ENCODE data around the gene SLC9A9.

Gene SLC9A9

DNA sequence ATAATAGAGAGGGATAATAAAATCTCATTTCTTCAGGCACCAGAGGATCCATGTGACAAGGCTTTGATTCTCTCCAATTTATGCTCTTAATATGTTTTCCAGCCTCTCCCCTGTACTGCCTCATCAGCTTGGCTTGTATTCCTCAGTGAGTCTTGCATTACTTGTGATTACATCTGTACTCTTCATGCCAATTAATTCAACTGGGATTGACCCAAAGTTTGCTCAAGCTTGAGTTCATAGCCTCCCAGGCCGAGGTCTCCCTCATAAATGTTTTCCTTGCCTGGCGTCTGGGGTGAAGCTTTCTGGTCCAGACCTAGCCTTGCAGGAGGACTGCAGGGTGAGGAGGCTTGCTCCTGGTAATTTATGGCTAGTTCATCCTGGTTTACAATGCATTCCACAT, 581.8 kb downstream of the SLC9A9 start:
- DNase-seq = no peak

DNA sequence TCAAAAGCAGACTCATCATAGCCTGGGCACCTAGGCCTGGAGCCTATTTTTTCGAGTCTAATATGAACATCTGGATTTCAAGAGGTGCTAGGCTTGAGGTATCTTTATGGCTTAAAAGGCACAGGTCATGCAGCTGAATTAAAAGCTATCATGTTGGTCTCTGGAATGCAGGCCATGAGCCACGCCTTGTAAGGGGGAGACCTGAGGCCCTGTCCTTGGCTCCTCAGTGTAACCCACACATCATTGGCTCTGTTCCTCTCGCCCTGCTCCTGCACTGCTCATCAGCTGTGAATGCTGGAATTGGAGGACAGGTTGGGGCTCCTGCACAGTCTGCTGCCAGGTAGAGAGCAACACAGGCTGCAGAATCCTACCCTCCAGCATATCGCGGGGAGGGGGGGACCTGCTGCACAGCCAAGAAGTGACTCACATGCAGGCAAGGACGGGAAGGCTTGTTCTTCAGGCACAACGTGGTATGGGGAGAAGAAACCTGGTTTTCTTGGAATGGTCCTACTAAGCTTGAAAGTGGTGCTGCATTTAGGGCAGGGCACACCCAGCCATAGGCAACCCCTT, 582.7 kb downstream of the SLC9A9 start:
- no peak for DNase-seq

DNA sequence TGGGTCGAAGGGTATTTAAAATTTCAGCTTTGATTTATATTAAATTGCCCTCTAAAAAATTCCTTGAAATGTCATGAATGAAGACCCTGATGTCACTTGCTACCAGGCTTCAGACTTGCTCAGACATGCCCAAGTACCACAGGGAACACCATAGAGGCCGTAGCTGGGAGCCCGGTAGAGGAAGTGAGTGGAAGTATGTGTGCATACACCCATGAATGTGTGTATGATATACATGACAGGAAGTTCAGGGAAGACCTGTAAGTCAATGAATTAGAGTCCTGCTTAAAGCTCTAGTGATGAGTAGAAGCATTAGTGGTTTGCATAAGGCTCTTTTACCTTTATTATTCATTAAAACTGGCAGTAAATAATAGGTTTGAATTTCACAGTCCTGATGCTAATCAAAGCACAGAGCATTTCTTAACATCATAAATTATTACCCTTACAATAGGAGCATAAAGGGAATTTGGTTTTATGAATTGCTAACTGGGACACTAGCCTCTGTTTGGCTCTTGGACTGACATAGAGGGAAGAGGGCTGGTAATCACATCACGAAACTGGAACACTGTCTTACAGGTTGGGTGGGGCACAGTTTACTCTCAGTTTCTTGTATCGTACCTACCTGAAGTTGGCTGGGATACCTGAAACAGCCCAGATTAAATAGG, 584.3 kb downstream of the SLC9A9 start:
- no peak for DNase-seq

DNA sequence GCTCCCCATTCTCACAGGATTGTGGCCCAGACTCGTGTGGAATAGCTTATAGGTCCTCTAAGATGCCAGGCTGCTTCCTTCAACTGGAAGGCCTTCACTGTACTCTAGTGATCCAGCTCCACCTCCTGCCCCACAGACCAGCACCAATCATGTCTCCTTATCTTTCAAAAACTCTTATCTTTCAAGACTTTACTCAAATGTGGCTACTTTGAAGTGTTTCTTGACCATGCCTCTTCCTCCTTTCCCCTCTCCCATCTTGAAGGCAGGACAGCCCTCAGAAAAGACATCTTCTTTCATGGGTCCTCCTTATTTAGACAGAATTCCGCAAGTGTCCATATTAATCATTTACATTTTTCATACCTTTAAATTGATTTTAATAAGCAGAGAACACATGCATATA, 586.4 kb downstream of the SLC9A9 start:
- no peak for DNase-seq

DNA sequence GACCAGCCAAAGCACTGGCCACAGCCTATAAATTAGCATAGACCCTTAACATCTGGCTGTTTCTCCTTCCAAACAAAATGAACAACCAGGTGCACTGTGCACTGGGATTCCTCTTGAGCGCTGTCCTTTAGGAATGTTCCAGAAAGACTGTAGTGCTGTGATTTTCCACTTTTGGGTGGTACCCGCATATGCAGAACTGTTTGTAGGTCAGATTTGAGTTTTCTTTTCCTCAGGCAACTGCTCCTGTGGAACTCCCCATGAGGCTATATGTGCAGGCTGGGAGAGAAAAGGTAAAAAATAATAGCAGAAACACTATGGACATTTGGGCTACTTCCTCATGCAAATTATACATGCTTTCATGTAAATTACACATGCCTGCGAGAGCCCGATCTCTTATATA, 589.6 kb downstream of the SLC9A9 start:
- no peak for DNase-seq

DNA sequence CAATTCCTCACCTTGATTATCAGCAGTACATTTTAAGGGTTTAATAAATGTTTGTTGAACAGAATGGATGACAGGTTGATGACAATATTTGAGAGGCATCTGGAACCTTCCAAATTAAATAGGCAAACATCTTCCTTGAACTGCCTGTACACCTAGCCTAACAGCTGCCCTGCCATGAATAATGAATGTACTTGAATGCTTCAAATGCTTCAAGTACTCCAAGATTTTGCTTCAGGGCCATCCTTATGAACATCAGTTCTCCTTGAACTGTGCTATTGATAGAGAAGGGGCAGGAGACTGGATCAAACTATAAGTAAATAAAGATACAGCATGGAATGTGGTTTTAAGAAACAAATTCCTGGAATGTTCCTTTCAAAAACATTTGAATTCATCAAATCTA, 591.9 kb downstream of the SLC9A9 start:
- no peak for DNase-seq

DNA sequence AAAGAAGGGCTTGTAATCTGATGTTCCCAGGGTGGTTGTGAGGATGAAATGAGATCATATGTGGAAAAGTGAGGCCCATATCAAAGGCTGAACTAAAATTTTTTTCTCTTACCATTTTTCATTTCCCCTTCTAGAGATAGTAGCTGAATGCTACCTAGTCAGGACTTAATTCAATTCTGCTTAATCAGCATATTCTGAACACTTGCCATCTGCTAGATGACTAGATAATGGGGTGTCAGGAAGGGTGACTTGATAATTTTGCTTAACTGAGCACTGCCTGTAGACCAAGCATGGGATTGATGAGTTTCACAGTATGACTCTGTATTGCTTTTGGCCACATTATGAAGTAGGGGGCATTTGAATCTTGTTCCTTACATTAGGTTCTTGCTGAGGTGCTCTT, 592.5 kb downstream of the SLC9A9 start:
- no peak for DNase-seq

DNA sequence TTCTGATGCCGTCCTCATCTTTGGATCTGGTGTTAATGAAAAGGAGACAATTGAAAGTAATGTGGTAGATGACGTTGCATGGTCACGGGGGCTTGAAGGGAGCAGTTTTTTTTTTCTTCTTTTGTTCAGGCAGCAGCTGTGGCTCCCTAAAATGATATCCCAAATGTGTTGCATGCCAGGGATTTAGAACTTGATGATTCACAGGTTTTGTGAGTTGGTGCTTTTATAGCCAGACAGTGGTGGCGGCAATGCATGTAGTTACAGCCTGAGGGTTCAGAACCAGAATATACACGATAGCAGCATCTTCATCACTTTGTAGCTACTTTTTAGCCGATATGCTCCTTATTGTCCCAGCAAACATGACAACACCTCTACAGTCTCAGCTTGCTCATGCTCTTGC, 595.3 kb downstream of the SLC9A9 start:
- DNase-seq = no peak

DNA sequence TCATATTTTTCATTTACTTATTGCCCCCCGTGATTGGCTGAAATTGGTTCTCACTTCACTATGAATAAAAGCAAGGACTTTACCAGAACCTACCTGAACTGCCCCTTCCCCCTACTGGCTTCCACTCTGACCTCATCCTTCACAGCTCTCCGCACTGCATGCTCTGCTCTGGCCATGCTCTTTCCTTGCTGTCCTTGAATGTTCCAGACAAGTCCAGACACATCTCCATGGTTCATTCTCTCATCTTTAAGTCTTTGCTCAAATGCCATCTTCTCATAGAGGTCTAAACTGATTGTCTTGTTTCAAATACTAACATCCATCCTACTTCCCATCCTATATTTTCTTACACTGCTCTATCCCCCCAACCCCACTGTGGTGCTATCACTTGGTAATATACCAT, 599.3 kb downstream of the SLC9A9 start:
- DNase-seq = no peak

DNA sequence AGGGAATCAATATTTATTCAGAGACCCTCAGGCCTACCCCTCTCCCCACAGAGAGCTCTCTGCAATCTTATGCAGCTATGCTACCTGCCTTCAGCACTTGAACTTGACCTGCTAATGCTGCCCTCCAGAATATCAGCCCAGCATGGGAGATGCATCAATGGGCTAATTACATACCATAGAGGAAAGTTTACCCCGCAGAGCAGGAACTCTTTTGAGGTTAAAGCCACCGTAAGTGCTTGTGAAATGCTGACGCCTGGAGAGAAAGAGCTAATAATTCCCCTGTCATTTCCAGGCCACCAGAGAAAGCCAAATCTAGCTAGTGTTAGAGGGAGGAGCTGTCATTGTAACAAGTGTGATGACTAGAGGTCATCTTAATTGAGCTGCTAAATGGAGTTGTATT, 601.2 kb downstream of the SLC9A9 start:
- no peak for DNase-seq

DNA sequence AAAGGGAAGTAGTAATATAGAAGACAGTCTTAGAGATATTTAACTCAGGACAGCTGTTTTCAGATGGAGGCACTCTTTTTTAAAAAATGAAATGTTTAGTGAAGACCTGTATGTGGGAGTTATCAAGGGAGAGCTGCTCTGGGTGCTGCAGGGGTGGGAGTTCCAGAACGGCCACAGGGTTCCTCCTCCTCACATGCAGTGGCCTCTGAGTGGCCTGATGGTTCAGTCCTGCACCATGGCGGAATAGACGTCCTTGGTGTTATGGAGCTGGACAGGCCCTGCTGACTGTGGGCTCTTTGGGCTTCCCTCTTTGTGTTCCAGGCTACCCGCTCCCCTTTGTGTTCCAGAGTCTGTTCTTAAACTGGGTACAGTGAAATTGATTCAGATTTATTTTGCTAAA, 602.6 kb downstream of the SLC9A9 start:
- DNase-seq = no peak

DNA sequence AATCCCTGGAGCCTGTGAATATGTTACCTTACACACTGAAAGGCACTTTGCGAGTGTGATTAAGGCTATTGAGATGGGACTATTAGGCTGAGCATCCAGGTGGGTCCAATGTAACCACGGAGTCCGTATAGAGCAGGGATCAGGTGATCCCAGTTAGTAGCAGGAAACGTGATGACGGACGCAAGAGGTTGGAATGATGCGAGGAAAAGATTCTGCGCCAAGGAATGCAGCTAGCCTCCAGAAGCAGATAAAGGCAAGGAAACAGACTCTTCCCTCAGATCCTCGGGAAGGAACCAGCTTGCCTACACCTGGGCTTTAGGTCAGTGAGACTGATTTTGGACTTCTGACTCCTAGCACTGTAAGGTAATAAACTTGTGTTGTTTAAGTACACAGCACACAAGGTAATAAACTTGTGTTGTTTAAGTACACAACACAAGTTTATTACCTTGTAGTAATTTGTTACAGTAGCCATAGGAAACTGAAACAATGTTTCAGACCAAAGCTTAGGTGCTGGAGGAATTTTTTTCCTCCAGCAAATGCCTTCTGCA, 603.7 kb downstream of the SLC9A9 start:
- no peak for DNase-seq

DNA sequence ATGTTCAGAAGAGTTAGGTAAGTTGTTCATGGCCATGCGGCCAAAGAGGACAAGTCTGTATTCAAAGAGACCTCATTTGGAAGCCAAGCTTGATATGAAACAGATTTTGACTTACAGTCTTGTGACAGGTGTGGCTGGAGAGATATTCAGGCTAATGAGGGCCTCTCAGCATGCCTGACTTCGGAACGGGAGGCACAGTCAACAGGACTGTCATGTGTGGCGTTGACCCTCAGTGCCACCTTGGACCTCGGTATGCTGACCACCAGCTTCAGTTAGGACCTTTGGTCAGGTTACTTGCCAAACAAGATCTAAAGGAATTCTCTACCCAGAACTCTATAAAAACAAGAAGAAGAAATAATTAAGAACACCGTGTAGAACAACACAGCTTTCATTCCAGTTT, 604.6 kb downstream of the SLC9A9 start:
- no peak for DNase-seq

DNA sequence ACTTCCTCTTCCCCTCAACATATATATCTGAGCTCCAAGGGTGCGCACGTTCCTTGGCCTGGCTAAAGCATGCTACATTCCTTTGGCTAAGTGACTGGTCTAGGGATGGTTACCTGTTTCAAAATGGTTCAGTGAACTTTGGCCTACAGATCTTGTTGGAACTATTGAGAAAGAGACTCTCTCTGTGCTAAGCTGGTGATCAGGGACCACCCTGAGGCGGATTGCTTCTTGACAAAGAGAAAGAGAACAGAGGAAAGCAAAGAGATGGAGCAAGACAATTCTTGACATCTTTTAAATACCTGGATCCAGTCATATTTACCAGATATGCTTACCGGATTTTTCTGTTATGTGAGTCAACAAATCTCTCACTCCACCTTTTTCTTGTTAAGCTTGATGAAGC, 605.6 kb downstream of the SLC9A9 start:
- no peak for DNase-seq

DNA sequence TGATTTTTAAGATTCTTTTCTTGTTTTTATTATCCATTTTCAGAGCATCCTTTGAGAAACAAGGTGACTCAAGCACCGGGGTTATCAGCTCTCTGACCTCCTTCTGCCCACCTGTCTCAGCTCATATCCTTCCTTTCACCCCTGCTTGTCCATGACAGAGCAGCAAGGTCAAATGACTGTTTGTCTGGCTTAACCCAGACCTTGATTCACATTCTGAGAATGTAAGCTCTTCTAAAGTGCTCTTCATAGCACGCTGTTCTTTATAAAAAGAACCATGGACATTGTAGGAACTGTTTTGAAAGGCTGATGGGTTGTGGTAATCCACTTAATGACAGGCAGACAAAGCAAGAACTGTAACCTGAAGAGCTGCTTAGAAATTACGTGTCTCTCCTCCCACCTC, 606.2 kb downstream of the SLC9A9 start:
- no peak for DNase-seq

DNA sequence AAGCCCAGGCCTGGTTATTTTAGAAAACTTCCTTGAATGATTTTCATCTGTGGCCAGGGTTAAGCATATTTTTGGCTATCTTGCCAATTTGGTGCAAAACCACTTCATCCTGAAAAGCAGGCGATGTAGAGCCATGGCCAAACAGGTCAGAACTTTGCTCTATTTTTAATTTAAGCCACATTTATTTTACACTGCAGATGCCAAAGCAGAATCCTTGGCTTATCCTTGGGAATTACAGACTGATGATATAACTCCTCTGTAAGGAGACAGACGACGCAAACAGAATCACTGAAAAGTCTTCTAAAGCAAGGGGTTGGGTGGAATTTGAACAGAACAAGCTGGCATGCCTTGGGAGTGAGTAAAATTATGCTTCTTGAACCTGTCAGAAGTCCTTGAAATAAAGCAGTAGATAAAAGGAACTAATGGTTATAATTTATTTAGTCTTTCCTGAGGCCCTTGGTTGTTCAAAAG, 606.8 kb downstream of the SLC9A9 start:
- DNase-seq = no peak

DNA sequence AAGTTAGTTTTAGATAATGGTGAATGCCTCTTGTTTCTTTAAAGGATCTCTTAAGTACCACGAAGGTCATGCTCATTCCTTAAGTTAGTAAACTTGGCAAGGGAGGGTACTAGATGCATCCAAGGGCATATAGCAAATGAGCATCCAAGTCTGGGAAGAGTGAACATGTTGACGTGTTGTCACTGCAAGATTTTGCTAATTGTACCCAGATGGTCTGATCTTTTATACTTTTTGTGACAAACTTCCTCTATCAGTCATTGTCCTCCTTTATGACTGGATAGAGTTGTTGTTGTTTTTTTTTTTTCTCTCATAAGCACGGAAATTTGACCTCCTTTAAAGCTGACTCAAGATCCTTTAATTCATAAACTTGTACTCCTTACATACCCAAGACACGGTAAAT, 607.4 kb downstream of the SLC9A9 start:
- no peak for DNase-seq

DNA sequence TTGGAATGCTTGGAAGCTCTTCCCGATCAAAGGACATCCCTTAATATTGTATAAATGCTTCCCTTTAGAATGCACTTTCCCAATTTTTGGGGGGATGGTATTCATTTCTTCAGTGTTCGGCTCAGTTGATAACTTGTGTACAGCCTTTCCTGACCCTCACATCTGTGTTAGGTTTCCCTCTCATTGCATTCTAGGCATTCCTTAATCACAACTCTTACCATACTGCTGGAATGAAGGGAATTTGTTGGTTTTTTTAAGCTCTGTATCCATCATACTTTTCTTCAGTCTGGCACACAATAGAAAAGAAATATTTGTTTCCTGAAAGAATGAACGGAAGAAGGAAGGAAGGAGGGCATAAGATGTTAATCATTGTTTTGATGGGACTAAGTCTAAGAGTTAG, 609.2 kb downstream of the SLC9A9 start:
- DNase-seq = no peak

DNA sequence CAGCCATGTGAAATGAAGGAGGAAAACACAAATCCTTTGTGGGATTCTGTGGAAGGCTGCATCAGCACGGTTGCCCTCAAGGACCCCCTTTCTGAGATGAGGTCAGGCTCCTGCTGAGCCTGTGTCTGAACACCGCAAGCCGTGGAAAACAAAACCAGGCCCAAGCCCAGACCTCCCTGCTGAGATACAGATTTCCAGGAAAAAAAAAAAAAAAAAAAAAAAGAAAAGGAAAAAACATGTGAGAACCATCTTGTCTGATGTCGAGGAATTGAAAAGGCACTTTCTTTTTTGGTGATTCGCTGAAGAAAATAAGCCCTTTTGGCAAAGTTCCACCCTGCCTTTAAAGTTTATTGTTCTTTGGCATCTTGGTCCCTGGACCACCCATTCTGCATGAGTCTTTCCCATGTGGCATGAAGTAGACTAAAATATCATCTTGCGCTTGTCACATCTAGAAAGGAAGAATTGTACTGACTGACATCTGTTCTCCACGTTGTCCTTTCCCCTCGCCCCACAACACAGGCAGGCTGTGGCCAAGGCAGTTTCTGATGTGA, 611.1 kb downstream of the SLC9A9 start:
- no peak for DNase-seq

DNA sequence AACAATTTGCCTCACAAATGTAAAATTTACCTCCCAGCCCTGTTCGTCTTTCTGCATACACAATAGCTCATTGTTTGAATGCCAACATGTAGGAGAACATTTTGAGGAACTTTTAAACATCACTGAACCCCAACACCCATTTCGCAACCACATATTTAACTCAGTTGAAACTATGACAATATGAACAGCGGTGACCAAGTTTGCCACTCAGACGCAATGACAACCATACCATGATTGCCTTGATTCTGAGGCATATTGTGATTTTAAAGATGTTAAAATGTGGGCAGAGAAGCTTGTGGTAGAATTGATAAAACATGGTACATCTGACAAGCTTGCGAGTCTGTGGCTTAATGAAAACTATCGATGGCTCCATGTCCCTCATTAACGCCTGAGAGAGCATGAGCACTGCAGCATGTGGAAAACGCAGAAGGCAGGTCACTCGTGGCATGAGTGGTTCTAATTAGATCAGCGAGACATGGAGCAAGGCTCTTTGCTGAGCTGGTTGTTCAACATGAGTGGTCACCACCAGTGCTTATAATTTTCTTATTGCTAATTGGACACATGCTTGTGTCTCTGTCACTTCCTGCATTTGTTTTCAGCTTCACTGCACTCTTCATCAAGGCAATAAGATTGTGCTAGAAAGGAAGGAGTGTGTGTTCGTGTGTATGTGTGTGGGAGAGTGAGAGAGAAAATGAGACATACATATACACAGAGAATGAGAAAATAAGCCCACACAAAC, 611.9 kb downstream of the SLC9A9 start:
- no peak for DNase-seq

DNA sequence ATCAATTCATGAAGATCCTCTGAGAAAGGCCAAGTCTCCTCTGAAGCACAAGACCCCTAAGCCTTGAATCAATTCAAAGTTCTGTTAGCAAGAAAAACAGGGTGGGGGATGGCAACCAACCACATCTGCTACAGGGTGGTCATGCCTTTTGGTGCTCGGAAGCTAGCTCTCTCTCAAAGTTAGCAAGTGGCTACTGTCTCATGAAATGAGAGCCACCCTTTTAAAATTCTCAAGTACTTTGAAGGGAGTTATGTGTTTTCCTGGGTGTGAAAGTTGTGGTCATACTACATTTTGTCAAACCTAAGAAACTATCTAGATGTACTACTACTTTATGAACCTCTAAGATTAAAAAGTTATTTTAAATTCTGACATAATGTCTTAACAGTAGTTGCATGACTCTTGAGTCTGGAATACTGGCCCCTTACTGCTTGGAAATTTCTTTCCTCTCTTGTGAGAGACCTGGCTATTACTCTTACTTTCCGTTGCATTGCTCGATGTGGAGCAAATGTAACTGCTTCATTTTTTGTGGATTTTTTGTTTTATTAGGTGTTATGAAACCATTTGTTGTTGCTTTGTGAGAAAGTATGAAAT, 612.6 kb downstream of the SLC9A9 start:
- DNase-seq = no peak

DNA sequence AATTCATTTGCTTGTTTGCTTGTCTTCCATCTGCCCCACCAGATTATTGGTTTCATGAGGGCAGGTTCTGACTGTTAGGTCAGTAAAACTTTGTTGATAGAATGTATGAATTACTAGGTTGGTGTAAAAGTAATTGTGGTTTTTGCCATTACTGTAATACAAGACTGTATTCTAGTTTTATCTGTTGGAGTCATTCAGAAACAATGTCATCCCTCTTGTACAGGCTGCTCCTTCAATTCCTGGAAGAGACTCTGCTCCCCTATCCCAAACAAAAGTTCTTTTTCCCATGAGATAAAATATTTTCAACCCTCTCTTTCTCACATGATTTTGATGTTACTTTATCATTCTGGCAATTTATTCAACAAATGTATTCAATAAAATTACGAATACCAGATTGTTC, 613.7 kb downstream of the SLC9A9 start:
- DNase-seq = no peak

DNA sequence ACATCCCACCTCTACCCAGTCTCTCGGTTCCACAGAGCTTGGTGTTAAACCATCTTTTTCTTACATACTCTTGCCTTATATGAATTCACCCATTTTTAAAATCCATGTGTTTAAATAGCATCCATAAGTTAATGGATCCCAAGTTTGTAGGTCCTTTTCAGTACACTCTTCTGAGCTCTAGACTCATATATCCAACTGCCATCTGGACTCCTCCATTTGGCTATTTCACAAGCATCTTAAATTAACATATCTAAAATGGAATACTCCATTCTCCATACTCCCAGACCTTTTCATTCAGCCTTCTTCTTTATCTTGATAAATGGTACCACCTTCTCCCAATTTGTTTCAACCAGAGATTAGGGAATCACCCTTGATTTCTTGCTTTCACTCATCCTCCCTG, 615.3 kb downstream of the SLC9A9 start:
- no peak for DNase-seq

DNA sequence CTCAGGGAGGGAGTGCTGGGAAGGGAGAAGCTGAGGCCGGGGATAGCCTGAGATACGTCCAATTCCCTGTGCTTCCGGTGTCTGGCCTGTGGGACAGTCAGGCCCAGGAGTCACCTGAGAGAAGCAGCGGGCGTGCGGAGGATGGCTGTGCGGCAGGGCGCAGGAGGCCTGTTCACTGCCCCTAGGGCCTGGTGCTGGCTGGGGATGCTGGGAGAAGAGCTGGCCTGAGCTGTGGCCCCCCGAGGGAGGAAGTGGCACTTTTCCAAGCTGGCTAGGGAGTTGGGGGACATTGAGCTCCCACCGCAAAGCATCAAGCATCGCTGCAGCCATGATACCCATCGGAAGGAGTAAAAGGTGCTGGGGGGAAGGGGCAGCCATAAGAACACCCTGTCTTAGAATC, 619.9 kb downstream of the SLC9A9 start:
- DNase-seq = no peak

All from activated T-cell treated with anti-CD3 and anti-CD28 coated beads, Interleukin-2, amount 50 U/mL, for 48 hours (primary cell).